Embryonic facial prominence (tissue), 1 donor: ENCODE results near the gene TFPI.

Source experiments
- DNase-seq: peaks from one replicate; pipeline ENCODE4 v3.0.0-alpha.2; 2016; ENCODE audit errors: extremely low spot score

Gene TFPI

GRCh38 chr2:187466129-187466792, 88.0 kb downstream of the TFPI start:
- DNase-seq = no peak

- no peak for DNase-seq
These were observed 91.4 kb downstream of the TFPI start for GRCh38 chr2:187462839-187463238.

GRCh38 chr2:187461294-187462261, 92.7 kb downstream of the TFPI start:
- DNase-seq = no peak

GRCh38 chr2:187459256-187459655, 95.0 kb downstream of the TFPI start:
- DNase-seq = no peak

- DNase-seq = no peak
These were observed 101.1 kb downstream of the TFPI start for GRCh38 chr2:187453078-187453641.

- DNase-seq = no peak
These were observed 102.7 kb downstream of the TFPI start for GRCh38 chr2:187451510-187451909.

- no peak for DNase-seq
These were observed 106.9 kb downstream of the TFPI start for GRCh38 chr2:187447336-187447735.

GRCh38 chr2:187446711-187447110, 107.5 kb downstream of the TFPI start:
- DNase-seq = no peak

GRCh38 chr2:187445051-187445450, 109.2 kb downstream of the TFPI start:
- DNase-seq = no peak

GRCh38 chr2:187442778-187443177, 111.5 kb downstream of the TFPI start:
- DNase-seq = no peak

GRCh38 chr2:187442378-187442777, 111.9 kb downstream of the TFPI start:
- no peak for DNase-seq

- DNase-seq = no peak
These were observed 114.0 kb downstream of the TFPI start for GRCh38 chr2:187440101-187440675.

- DNase-seq = no peak
These were observed 115.8 kb downstream of the TFPI start for GRCh38 chr2:187438455-187438854.

GRCh38 chr2:187435756-187436155, 118.5 kb downstream of the TFPI start:
- DNase-seq = no peak

GRCh38 chr2:187435078-187435477, 119.2 kb downstream of the TFPI start:
- no peak for DNase-seq

GRCh38 chr2:187434342-187434785, 119.9 kb downstream of the TFPI start:
- DNase-seq = no peak

GRCh38 chr2:187431911-187432310, 122.3 kb downstream of the TFPI start:
- no peak for DNase-seq

GRCh38 chr2:187429989-187430388, 124.2 kb downstream of the TFPI start:
- DNase-seq = no peak

- DNase-seq = no peak
These were observed 130.1 kb downstream of the TFPI start for GRCh38 chr2:187424146-187424545.

GRCh38 chr2:187422282-187422681, 132.0 kb downstream of the TFPI start:
- DNase-seq = no peak

- DNase-seq = no peak
These were observed 132.7 kb downstream of the TFPI start for GRCh38 chr2:187421519-187421918.

GRCh38 chr2:187419808-187420207, 134.4 kb downstream of the TFPI start:
- no peak for DNase-seq
